GM10266 (cell line): ENCODE measurements around the gene CA12.

ENCODE experiments used
- DNase-seq: peaks from one replicate; pipeline ENCODE4 v3.0.0; 2012; ENCODE audit errors: extremely low spot score
- CTCF ChIP-seq: IDR thresholded peaks from 2 replicates; pipeline ENCODE4 v1.5.1; 2012; ENCODE audit warnings: mild to moderate bottlenecking, low read depth; ENCODE audit not compliant: control insufficient read depth, insufficient read depth; ENCODE audit errors: missing control alignments

Gene CA12

DNA sequence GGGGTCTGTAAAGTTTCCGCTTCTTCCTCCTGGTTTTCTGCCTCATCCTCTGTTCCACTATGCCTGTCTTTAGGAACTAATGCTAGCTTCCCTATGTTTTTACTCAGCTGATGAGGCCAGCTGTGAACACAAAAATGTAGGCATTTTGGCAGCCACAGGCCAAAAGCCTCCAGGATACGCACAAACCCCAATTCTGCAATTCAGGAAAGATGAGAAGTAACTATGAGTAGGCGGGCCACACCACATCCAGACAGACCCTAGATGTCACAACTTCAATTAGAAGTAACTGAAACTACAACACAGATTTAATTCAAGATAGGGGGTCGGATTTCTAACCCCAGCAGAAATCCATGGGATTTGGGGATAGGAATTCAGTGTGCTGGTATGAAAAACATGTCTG is 11.9 kb downstream of the CA12 start:
- no peak for TF ChIP-seq CTCF
- DNase-seq: no peak

GRCh38 chr15:63369296-63369695 is 12.3 kb downstream of the CA12 start:
- no peak for TF ChIP-seq CTCF
- no peak for DNase-seq

DNA sequence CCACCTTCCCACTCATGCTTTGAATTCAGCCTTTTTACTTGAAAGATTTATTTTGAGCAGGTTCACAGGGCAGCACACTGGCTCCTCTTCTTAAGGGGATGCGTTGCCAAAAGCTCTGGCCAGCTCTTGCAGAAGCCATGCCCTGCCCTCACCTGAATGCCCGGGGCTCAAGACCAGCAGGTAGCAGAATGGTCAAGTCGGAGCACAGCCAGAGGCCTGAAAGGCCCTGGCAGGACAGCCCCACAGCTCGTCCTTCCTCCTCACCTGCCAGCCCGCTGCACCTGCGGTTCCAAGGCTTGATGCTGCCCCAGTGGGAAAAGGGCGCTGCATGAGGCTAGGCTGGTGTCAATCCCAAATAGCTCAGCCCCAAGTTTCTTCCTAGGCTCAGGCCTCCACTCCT is 13.1 kb downstream of the CA12 start:
- DNase-seq: no peak
- no peak for TF ChIP-seq CTCF

- no peak for DNase-seq
- TF ChIP-seq CTCF: no peak
These were observed 13.7 kb downstream of the CA12 start for GRCh38 chr15:63367900-63368299.

DNA sequence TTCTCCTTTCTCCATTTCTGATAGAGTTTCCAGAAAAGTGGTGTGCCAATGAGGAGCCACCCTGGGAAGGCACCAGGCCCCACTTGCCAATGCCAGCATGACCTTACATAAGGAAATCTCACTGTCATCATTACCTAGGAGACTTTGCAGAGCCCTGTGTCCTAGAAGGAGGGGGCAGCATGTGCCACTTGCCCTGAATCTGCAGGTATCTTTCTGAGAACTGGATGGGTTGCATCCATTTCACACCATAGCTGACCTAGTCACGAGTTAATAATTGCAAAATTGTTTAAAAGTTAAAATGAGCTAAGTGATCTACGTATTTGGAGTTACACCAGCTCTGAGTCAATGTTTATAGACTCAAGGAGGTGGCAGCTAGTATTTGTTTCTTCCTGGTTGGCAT is 14.3 kb downstream of the CA12 start:
- TF ChIP-seq CTCF: no peak
- DNase-seq: no peak

- TF ChIP-seq CTCF: no peak
These were observed 15.2 kb downstream of the CA12 start for GRCh38 chr15:63366451-63366850.

DNA sequence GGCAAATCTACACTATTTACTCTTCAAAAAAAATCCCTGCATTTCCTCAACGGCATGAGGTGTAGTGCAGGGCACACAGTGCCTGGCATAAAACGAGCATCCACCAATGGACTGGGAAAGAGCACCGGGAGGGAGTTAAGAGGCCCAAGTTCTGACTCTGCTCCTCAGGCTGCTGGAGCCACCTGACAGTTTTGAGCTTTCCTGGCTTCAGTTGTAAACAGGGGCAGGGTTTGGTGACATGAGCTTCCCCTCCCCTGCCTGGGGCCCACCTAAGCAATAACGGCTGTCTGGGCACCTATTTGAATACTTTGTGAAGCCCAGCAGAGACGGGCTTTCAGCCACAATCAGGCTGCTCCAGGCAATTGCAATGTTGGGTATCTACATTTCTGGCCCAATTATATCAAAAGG is 16.4 kb downstream of the CA12 start:
- DNase-seq: no peak
- no peak for TF ChIP-seq CTCF

More at GRCh38 chr15:63366451-63366850, 15.2 kb downstream of the CA12 start:
- DNase-seq: no peak
